Measurements from ENCODE around the gene LRFN2.

LRFN2 gene

DNA sequence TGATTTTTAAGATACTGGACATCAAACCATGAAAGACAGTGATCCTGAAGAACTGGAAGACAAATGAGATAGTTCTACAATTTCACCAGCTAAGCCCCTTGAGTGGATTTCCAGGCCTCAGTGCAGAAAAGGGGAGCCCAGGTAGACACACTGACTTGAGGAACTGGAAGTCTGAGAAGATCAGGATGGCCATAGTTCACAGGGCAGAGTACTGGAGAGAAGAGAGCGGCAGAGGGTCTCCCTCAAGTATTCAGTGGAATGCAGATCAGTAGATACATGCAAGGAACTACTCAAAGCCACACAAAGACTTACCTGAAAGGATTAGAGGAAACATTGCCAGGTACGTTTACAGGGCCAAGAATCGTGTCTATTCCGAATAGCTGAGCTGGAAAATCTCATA, 224.3 kb downstream of the LRFN2 start:
- DNase-seq (ENCODE audit: low spot score): no peak
- TF ChIP-seq, protein P1, sequence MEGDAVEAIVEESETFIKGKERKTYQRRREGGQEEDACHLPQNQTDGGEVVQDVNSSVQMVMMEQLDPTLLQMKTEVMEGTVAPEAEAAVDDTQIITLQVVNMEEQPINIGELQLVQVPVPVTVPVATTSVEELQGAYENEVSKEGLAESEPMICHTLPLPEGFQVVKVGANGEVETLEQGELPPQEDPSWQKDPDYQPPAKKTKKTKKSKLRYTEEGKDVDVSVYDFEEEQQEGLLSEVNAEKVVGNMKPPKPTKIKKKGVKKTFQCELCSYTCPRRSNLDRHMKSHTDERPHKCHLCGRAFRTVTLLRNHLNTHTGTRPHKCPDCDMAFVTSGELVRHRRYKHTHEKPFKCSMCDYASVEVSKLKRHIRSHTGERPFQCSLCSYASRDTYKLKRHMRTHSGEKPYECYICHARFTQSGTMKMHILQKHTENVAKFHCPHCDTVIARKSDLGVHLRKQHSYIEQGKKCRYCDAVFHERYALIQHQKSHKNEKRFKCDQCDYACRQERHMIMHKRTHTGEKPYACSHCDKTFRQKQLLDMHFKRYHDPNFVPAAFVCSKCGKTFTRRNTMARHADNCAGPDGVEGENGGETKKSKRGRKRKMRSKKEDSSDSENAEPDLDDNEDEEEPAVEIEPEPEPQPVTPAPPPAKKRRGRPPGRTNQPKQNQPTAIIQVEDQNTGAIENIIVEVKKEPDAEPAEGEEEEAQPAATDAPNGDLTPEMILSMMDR (IDR thresholded peaks at IDR 0.05; ENCODE audit: extremely low read depth, missing control alignments): no peak

DNA sequence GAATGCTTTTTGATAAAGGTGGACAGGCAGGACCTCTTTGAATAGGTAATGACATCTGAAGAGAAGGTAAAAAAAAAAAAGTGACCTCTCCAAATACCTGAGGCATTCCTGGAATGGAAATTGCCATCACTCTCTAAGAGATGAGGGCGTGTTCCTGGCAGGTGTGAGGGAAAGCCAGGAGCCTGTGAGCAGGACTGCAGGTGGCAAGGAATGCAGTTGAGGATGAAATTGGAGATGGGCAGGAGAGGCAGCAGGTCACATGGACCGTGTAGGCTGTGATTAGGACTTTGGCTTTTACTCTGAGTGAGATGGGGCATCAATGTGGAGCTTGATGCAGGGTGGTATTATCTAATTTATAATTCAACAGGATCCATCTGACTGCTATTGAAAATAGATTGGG, 227.4 kb downstream of the LRFN2 start:
- DNase-seq (ENCODE audit: low spot score): no peak
- TF ChIP-seq, protein P1 (IDR thresholded peaks at IDR 0.05; ENCODE audit: extremely low read depth, missing control alignments): no peak

DNA sequence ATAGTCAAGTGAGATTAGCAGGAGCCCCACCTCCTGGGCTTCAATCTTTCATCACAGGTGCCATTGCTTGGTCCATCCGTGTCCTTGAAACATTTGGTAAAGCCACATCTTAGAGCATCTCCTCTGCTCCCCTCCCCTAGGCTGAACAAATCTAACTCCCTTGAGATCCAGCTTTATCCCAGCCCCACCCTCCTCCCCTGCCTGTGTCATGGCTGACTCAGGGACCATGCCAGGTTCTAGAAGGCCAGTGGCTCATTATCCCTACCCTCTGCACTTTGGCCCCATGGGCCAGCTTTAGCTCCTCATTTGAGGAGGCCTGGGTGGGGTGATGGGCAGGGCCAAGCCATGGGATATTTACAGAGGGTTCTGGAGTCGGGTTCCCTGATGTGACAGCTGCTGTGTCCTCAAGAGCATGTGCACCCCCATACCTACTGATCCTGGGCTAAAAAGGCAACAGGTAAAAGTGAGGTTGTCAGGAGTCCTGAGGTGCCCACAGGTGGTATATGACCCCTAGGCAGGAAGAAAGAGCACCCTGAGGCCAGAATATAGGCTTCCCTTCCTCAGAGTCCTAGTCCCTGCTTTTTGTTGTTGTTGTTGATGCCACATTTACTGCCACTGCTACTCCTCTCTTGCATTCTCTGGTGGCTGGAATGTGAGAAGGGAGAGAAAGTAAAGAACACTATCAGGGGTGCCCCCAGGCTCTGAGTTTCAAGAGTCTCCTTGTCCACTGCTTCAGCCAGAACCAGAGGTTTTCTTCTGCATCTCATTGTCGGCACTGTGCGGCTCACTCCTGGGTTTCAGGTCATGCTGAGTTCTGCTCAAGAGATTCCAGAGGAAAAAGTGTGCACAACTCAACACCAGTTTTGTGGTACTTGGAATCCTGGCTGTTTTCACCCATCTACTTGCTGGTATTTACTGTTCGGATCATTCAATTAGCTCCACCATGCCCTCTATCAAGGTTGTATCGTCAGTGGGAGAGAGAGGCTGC, 228.4 kb downstream of the LRFN2 start:
- no peak for DNase-seq (ENCODE audit: low spot score)
- TF ChIP-seq, protein P1 (IDR thresholded peaks at IDR 0.05; ENCODE audit: extremely low read depth, missing control alignments): no peak

DNA sequence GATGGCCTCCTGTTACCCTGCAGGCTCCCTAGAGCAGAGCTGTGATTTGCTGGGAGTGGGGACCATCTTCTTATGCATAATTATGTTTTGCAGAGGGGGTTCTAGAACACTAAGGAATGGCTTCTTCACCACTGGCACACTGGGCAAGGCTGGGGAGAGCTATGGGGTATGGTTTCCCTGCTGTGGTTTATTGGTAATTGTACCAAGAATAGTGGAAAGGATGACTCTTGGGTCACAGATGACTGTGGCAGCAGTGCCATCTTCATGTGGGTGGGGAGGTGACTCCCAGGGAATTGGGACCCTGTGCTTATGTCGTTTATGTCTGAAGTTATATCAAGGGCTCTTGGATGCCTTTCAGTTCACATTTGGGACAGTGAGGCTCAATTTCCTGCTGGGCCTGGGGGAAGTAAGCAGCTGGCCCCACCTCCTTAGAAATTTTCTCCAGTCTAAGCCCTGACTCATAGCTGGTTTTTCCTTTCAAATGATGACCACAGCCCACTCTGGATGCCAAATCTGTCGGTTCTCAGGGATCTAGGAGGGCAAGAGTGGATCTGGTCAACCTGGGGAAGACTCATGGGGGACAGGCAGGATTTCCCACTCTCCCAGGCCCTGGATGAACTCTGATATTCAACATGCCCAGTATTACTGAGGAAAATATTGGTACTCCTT, 230.8 kb downstream of the LRFN2 start:
- DNase-seq (ENCODE audit: low spot score): no peak
- TF ChIP-seq, protein P1 (IDR thresholded peaks at IDR 0.05; ENCODE audit: extremely low read depth, missing control alignments): no peak

DNA sequence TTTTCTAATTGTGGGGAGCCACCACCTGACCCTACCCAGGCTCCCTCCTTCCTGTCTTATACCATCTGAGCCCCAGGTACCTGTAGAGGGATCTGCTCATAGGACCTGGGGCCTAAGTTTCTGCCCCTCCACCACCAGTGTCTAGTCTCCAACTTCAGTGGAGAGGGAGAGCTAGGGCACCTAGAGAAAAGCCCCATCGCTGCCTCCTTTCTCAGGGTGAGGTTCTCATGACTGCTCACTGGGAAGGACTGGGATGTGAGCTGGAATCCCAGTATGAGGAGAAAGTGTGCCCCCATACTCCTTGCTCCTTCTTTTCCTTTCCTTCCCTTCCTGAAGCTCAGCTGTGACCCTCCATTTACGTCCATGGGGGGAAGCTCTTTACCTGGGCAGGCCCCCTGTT, 231.6 kb downstream of the LRFN2 start:
- TF ChIP-seq, protein P1 (IDR thresholded peaks at IDR 0.05; ENCODE audit: extremely low read depth, missing control alignments): no peak
- DNase-seq (ENCODE audit: low spot score): no peak

DNA sequence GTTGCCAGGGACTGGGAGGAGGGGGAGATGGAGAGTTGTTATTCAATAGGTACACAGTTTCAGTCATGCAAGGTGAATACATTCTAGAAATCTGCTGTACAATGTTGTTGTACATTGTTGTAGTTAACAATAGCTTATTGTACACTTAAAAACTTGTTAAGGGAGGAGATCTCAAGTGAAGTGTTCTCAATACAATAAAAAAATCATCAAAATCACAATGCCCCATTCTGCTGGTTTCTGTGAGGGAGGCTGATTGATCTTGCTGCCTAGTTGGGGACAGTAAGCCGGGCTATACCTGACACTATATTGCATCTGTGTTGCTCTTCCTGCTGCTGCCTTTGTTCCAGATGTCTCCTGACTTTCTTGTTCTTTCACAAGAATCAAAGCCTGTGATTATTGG, 232.1 kb downstream of the LRFN2 start:
- DNase-seq (ENCODE audit: low spot score): no peak
- TF ChIP-seq, protein P1 (IDR thresholded peaks at IDR 0.05; ENCODE audit: extremely low read depth, missing control alignments): no peak

DNA sequence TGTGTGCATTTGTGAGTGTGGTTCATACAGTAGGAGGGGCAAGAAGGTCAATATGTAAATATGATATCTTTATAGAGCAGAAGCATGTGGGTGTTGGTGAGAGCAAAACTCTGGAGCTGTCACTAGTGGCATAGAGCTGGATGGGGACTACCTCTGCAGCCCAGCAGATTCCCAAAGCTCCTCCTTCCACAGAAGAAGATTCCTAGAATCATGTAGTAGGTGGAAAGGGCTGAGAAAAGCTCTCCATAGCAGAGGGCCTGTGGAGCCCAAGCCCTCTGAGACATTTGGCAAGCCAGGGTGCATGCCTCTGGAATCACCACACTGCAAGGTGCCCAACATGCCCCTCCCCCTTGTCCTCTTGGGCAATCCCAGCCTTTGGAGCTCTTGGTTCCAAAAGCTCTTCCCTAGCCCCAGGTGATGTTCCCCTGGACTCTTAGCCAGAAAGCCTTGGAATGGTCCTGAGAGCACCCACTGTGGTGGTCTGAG, 233.2 kb downstream of the LRFN2 start:
- TF ChIP-seq, protein P1 (IDR thresholded peaks at IDR 0.05; ENCODE audit: extremely low read depth, missing control alignments): no peak
- no peak for DNase-seq (ENCODE audit: low spot score)

All from GM20000 (cell line).